PC-9 (cell line): ENCODE measurements around the gene RPL13A. TPM values are rescaled to one million over a fixed set of nuclear protein-coding genes. Genes with fewer than 3 reads are reported as not detected.
A peak's percentile ranks its signal among the peaks of the same experiment; 100 is the strongest.

ENCODE experiments used
- BruUV-seq: library from RNA; stranded (reverse); fragments of 400-500 nt; replicated peaks from 2 replicates; lab custom pipeline; 2021; lab: Mats Ljungman, UMichigan
- CTCF ChIA-PET: fragments of 300-600 bp; sonication (Branson Sonifier 250); formaldehyde crosslinking; loops from one replicate; lab custom pipeline; 2022; ENCODE audit warnings: antibody characterized with exemption; lab: Charles Lee
- POLR2A ChIA-PET: fragments of 300-600 bp; sonication (Branson Sonifier 250); formaldehyde crosslinking; loops from one replicate; lab custom pipeline; 2022; ENCODE audit warnings: antibody characterized with exemption; ENCODE audit not compliant: unreplicated experiment; lab: Charles Lee
- DNase-seq, 2 experiments: peaks; one replicate each; pipeline versions ENCODE4 v3.0.0 to v3.0.0-alpha.2; 2015 to 2022; ENCODE audit warnings: mixed read lengths in 1 of 2
- H2AFZ ChIP-seq: fragments of 200-600 bp; sonication (generic); 2 replicates; pipeline ENCODE4 v1.8.1; 2017; ENCODE audit warnings: antibody characterized with exemption
- H3F3A ChIP-seq: fragments of 200-600 bp; sonication (generic); 2 replicates; pipeline ENCODE4 v1.8.1; 2017; ENCODE audit warnings: antibody characterized with exemption, mild to moderate bottlenecking, low read depth; ENCODE audit not compliant: insufficient read depth
- H3K27ac ChIP-seq: fragments of 200-600 bp; sonication (generic); 2 replicates; pipeline ENCODE4 v1.6.1; 2016; ENCODE audit warnings: mixed run types
- H3K27me3 ChIP-seq: fragments of 200-600 bp; sonication (generic); 2 replicates; pipeline ENCODE4 v1.6.1; 2016; ENCODE audit warnings: low read depth, mixed run types; ENCODE audit not compliant: insufficient read depth
- H3K36me3 ChIP-seq: fragments of 200-600 bp; sonication (generic); 2 replicates; pipeline ENCODE4 v1.6.1; 2016; ENCODE audit warnings: low read depth, mixed run types
- H3K4me1 ChIP-seq: fragments of 200-600 bp; sonication (generic); replicated peaks from 2 replicates; pipeline ENCODE4 v1.6.1; 2016; ENCODE audit warnings: mixed run types; ENCODE audit not compliant: insufficient read depth
- H3K4me2 ChIP-seq: fragments of 200-600 bp; sonication (generic); 2 replicates; pipeline ENCODE4 v1.6.1; 2017; ENCODE audit warnings: mixed run types
- H3K4me3 ChIP-seq: fragments of 200-600 bp; sonication (generic); 2 replicates; pipeline ENCODE4 v1.6.1; 2016; ENCODE audit warnings: mixed run types
- H3K79me2 ChIP-seq: fragments of 200-600 bp; sonication (generic); 2 replicates; pipeline ENCODE4 v1.6.1; 2017; ENCODE audit warnings: low read depth, mixed run types
- H3K9me2 ChIP-seq: fragments of 200-600 bp; sonication (generic); 2 replicates; pipeline ENCODE4 v1.8.1; 2017; ENCODE audit warnings: mild to moderate bottlenecking; ENCODE audit not compliant: insufficient read depth
- H3K9me3 ChIP-seq: fragments of 200-600 bp; sonication (generic); 2 replicates; pipeline ENCODE4 v1.8.1; 2016; ENCODE audit warnings: low read depth; ENCODE audit not compliant: insufficient read depth
- H4K20me1 ChIP-seq: fragments of 200-600 bp; sonication (generic); 2 replicates; pipeline ENCODE4 v1.8.1; 2017; ENCODE audit not compliant: insufficient read depth
- EZH2 ChIP-seq: fragments of 200-600 bp; sonication (generic); IDR thresholded peaks from 2 replicates; pipeline ENCODE4 v1.8.0; 2017; ENCODE audit warnings: antibody characterized with exemption, low read depth
- intact Hi-C: fragments of 100-400 bp; cut with micrococcal nuclease; formaldehyde crosslinking; loops from one replicate; pipeline ENCODE4 v1.10.0; 2022; ENCODE audit not compliant: unreplicated experiment
- total RNA-seq: library from RNA; stranded (reverse); gene quantifications from 2 replicates; pipeline ENCODE4 v1.2.3, GENCODE V29; 2021
- TF ChIP-seq, protein P1 (sequence below): fragments of 200-600 bp; sonication (generic); conservative IDR thresholded peaks from 2 replicates; pipeline ENCODE4 v1.6.1; 2017; ENCODE audit warnings: mixed run types, antibody characterized with exemption, mild to moderate bottlenecking, moderate library complexity

The RPL13A gene
- total RNA-seq, 1 experiment from 2014 or later = 2,360 TPM

DNA sequence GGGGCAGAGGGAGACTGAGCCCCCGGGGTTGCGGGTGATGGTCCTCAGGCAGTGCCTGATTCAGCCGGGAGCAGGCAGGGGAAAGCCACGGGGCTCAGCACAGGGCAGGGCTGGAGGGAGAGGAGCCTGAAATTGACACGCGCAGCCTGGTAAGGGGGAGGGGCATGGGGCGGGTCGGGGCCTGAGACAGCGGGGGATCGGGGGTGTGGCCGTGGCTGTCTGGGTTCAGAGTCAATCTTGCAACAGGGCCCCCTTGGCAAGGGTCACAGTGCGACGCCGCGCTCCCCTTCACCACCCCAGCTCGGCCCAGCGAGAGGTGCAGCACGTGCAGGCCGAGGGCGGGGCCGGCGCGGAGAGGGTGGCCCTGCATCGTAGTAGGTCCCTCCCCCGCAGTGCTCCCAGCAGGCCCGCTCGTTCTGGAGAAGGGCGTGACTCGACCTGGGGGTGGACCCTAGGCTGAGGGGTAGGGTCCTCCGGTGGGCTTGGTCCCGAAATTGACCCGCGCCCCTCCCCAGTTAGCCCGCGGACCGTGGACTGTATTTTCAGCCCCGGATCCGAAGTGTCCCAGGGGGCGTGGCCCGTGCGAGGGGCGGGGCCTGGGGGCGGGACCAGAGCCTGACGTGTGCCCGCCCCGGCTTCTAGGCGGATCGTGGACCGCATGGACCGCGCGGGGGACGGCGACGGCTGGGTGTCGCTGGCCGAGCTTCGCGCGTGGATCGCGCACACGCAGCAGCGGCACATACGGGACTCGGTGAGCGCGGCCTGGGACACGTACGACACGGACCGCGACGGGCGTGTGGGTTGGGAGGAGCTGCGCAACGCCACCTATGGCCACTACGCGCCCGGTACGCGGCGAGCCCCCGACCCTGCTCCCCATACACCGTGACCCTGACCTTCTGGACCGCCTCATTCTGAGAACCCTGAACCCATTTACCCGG, 46.4 kb downstream of the RPL13A start:
- ChIA-PET POLR2A (no interaction called here), CTCF (interaction anchor here (0.6 kb wide), 1 partner anchor 13 kb away, joined by 4 read pairs; no protein-coding TSS in a partner anchor)
- peak overlapping the region; percentile 91 for H3K4me2 ChIP-seq

DNA sequence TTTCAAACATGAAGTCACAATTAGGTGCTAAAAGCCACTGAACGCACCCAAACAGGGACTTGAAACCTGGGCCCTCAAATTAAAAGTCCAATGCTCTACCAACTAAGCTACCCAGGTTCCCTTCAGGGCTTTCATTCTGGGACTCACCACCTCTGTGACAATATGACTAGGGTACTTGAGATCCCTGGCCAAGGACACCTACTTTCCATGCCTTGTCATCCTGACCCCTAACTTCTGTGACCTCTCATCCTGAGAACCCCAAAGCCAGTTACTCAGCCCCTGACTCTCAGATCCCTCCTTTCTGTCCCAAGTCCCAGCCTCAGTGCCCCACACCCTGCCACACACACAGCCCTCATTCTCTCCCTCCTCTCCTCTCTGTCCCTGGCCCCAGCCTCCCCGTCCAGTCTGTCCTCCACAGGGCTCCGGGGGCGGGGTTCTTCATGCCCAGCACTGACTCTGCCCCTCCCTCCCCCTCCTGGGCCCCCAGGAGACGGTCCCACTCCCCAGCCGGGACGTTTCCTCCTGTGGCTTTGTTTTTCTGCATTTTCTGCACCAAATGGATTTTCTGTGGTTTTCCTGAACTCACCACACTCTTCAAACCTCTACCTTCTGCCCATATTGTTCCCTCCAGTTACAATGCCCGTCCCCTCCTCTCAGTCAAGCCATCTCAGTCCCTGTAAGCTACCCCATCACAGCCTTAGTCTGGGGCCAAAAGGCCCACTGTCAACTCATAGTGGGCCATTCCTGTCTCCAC, 47.4 kb downstream of the RPL13A start:
- TF ChIP-seq EZH2 = no peak
- TF ChIP-seq, protein P1, sequence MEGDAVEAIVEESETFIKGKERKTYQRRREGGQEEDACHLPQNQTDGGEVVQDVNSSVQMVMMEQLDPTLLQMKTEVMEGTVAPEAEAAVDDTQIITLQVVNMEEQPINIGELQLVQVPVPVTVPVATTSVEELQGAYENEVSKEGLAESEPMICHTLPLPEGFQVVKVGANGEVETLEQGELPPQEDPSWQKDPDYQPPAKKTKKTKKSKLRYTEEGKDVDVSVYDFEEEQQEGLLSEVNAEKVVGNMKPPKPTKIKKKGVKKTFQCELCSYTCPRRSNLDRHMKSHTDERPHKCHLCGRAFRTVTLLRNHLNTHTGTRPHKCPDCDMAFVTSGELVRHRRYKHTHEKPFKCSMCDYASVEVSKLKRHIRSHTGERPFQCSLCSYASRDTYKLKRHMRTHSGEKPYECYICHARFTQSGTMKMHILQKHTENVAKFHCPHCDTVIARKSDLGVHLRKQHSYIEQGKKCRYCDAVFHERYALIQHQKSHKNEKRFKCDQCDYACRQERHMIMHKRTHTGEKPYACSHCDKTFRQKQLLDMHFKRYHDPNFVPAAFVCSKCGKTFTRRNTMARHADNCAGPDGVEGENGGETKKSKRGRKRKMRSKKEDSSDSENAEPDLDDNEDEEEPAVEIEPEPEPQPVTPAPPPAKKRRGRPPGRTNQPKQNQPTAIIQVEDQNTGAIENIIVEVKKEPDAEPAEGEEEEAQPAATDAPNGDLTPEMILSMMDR = no peak
- intact Hi-C loops = no loop called here
- Histone ChIP-seq H3K27ac (no peak overlapping the region), H3F3A (peaks cover 9% of the 10 kb centered on the region; the same call in 1 of the 2 replicates), H3K4me2 (peak overlapping the region; percentile 91), H3K4me1 (no peaks in the 10 kb centered on the region; the same call in 1 of the 2 replicates), H3K27me3 (no peaks in the 10 kb centered on the region), H2AFZ (no peak overlapping the region; the same call in 1 of the 2 replicates), H3K9me2 (no peaks in the 10 kb centered on the region), H3K4me3 (peak overlapping the region; percentile 87; the same call in 1 of the 2 replicates), H4K20me1 (peaks cover 3% of the 10 kb centered on the region; the same call in 1 of the 2 replicates), H3K79me2 (no peaks in the 10 kb centered on the region), H3K9me3 (no peaks in the 10 kb centered on the region), H3K36me3 (no peaks in the 10 kb centered on the region)
- CTCF ChIA-PET = interaction anchor here (0.7 kb wide), 1 partner anchor 30 kb away, joined by 7 read pairs; no protein-coding TSS in a partner anchor
- no peak for DNase-seq
- BruUV-seq = no TSS peak
- POLR2A ChIA-PET = no interaction called here

More for the DNA sequence above, 46.4 kb downstream of the RPL13A start:
- intact Hi-C loops = no loop called here
- Histone ChIP-seq H3K36me3 (no peaks in the 10 kb centered on the region), H3K9me2 (no peaks in the 10 kb centered on the region), H2AFZ (peak overlapping the region; percentile 86), H3K4me1 (no peaks in the 10 kb centered on the region; the same call in 1 of the 2 replicates), H3K27me3 (no peaks in the 10 kb centered on the region), H3K4me3 (peak overlapping the region; percentile 87), H3K27ac (no peak overlapping the region), H3F3A (peaks cover 12% of the 10 kb centered on the region; the same call in 1 of the 2 replicates), H4K20me1 (peaks cover 3% of the 10 kb centered on the region; the same call in 1 of the 2 replicates), H3K9me3 (no peaks in the 10 kb centered on the region), H3K79me2 (no peaks in the 10 kb centered on the region)
- peak; percentile 61 to 73 for DNase-seq
- TF ChIP-seq, protein P1 = no peak; the same call in 1 of the 2 replicates
- TF ChIP-seq EZH2 = no peak
- no TSS peak for BruUV-seq

GRCh38 chr19:49536921-49537462, 49.6 kb downstream of the RPL13A start:
- no peak overlapping the region for H3K4me2 ChIP-seq
- H3K9me3 ChIP-seq = no peaks in the 10 kb centered on the region
- peaks cover 14% of the 10 kb centered on the region for H3F3A ChIP-seq
- H3K4me1 ChIP-seq = no peaks in the 10 kb centered on the region; the same call in 1 of the 2 replicates
- no peak for DNase-seq
- H3K27ac ChIP-seq = no peak overlapping the region
- intact Hi-C loops = no loop called here
- H3K9me2 ChIP-seq = no peaks in the 10 kb centered on the region
- BruUV-seq = no TSS peak
- CTCF ChIA-PET = no interaction called here
- no peaks in the 10 kb centered on the region for H3K79me2 ChIP-seq
- no peaks in the 10 kb centered on the region for H3K36me3 ChIP-seq
- no peak for TF ChIP-seq EZH2
- TF ChIP-seq, protein P1 = no peak
- no peak overlapping the region for H2AFZ ChIP-seq
- POLR2A ChIA-PET = no interaction called here
- H4K20me1 ChIP-seq = peaks cover 3% of the 10 kb centered on the region; the same call in 1 of the 2 replicates
- H3K4me3 ChIP-seq = no peak overlapping the region
- H3K27me3 ChIP-seq = no peaks in the 10 kb centered on the region
